MCF 10A (cell line): Measurements from ENCODE around the gene SEH1L. TPM values are rescaled to one million over a fixed set of nuclear protein-coding genes. Genes with fewer than 3 reads are reported as not detected.

ENCODE experiments used
- BruUV-seq: library from RNA; stranded (reverse); fragments of 400-500 nt; replicated peaks from 2 replicates; lab custom pipeline; 2021; lab: Mats Ljungman, UMichigan
- CTCF ChIA-PET: fragments of 300-600 bp; sonication (Branson Sonifier 250); formaldehyde crosslinking; extraction: SDS; loops from one replicate; lab custom pipeline; 2021; ENCODE audit warnings: antibody characterized with exemption, inconsistent platforms; lab: Yijun Ruan, JAX
- POLR2A ChIA-PET: fragments of 300-600, 350-650 bp; sonication (Branson Sonifier 250); formaldehyde crosslinking; extraction: SDS; loops from one replicate; lab custom pipeline; 2020; ENCODE audit warnings: antibody characterized with exemption, inconsistent platforms; lab: Yijun Ruan, JAX
- DNase-seq: peaks from one replicate; pipeline ENCODE4 v3.0.0-alpha.2; 2018; ENCODE audit not compliant: unreplicated experiment
- H3K27ac Mint-ChIP-seq: one replicate; pipeline ENCODE4 v1.8.0; 2022; ENCODE audit warnings: mild to moderate bottlenecking, low read depth, mixed read lengths; ENCODE audit not compliant: unreplicated experiment
- H3K27me3 Mint-ChIP-seq: one replicate; pipeline ENCODE4 v1.8.0; 2022; ENCODE audit warnings: mixed read lengths; ENCODE audit not compliant: insufficient read depth, unreplicated experiment
- H3K36me3 Mint-ChIP-seq: one replicate; pipeline ENCODE4 v1.8.0; 2022; ENCODE audit warnings: mild to moderate bottlenecking, moderate library complexity, mixed read lengths; ENCODE audit not compliant: insufficient read depth, unreplicated experiment
- H3K4me1 Mint-ChIP-seq: one replicate; pipeline ENCODE4 v1.8.0; 2022; ENCODE audit warnings: mixed read lengths; ENCODE audit not compliant: insufficient read depth, unreplicated experiment
- H3K4me3 Mint-ChIP-seq: one replicate; pipeline ENCODE4 v1.8.0; 2022; ENCODE audit warnings: mild to moderate bottlenecking, moderate library complexity, mixed read lengths; ENCODE audit not compliant: unreplicated experiment
- H3K9me3 Mint-ChIP-seq: one replicate; pipeline ENCODE4 v1.8.0; 2022; ENCODE audit warnings: mixed read lengths; ENCODE audit not compliant: unreplicated experiment
- CTCF ChIP-seq: fragments of 200-600 bp; IDR thresholded peaks from one replicate; pipeline ENCODE4 v1.8.0; 2022; ENCODE audit warnings: antibody characterized with exemption, mild to moderate bottlenecking; ENCODE audit not compliant: unreplicated experiment
- intact Hi-C: fragments of 100-400 bp; cut with micrococcal nuclease; formaldehyde crosslinking; loops from 2 replicates; pipeline ENCODE4 v1.14.1; 2022
- total RNA-seq: library from RNA; stranded (reverse); gene quantifications from 2 replicates; pipeline ENCODE4 v1.2.3, GENCODE V29; 2022

SEH1L gene
- total RNA-seq, 1 experiment from 2014 or later = 139 TPM

GRCh38 chr18:13035249-13035914 is 87.6 kb downstream of the SEH1L start:
- BruUV-seq = no TSS peak
- Mint-ChIP-seq H3K36me3 (peaks cover 33% of the 10 kb centered on the region), H3K27me3 (no peaks in the 10 kb centered on the region), H3K9me3 (no peaks in the 10 kb centered on the region), H3K4me1 (peaks cover 4% of the 10 kb centered on the region), H3K4me3 (no peak overlapping the region), H3K27ac (no peak overlapping the region)
- POLR2A ChIA-PET = no interaction called here
- TF ChIP-seq CTCF = no peak
- CTCF ChIA-PET = interaction anchor here (0.6 kb wide), 1 partner anchor 26 kb away, joined by 3 read pairs; no protein-coding TSS in a partner anchor
- intact Hi-C loops = no loop called here
- DNase-seq = no peak

GRCh38 chr18:13036622-13037320 is 89.0 kb downstream of the SEH1L start:
- peaks cover 4% of the 10 kb centered on the region for H3K4me1 Mint-ChIP-seq
- no peak overlapping the region for H3K27ac Mint-ChIP-seq
- H3K9me3 Mint-ChIP-seq = no peaks in the 10 kb centered on the region
- intact Hi-C loops = no loop called here
- peaks cover 34% of the 10 kb centered on the region for H3K36me3 Mint-ChIP-seq
- no peaks in the 10 kb centered on the region for H3K27me3 Mint-ChIP-seq
- TF ChIP-seq CTCF = no peak
- DNase-seq = peak; percentile 1
- ChIA-PET POLR2A (interaction anchor here (0.5 kb wide), 1 partner anchor 36 kb away, joined by 3 read pairs; no protein-coding TSS in a partner anchor), CTCF (no interaction called here)
- no TSS peak for BruUV-seq
- H3K4me3 Mint-ChIP-seq = no peak overlapping the region

Other genes starting within 250 kb of the SEH1L start
- 4.9 and 6.4 TPM in 2 replicates for gene CEP76, start 245.3 kb upstream of the SEH1L start, total RNA-seq
- 88.6 and 100 TPM in 2 replicates for gene PSMG2, start 245.0 kb upstream of the SEH1L start, total RNA-seq
- gene PTPN2, start 63.8 kb upstream of the SEH1L start, total RNA-seq = 60.0 and 75.2 TPM in 2 replicates
- gene CEP192, start 43.4 kb downstream of the SEH1L start, total RNA-seq = 14.3 and 15.2 TPM in 2 replicates